GM12865 (cell line): ENCODE results near the gene COL18A1.

Experiments
- DNase-seq: peaks from one replicate; pipeline ENCODE4 v3.0.0; 2010; ENCODE audit warnings: low read depth
- H3K4me3 ChIP-seq: 2 replicates; pipeline ENCODE4 v1.5.1; 2011; ENCODE audit warnings: mild to moderate bottlenecking, low read depth, low read length, control low read depth
- CTCF ChIP-seq: IDR thresholded peaks from 2 replicates; pipeline ENCODE4 v1.5.1; 2011; ENCODE audit warnings: low read length, control low read depth, low read depth, inconsistent platforms; ENCODE audit not compliant: insufficient read depth; ENCODE audit errors: missing control alignments

The COL18A1 gene

DNA sequence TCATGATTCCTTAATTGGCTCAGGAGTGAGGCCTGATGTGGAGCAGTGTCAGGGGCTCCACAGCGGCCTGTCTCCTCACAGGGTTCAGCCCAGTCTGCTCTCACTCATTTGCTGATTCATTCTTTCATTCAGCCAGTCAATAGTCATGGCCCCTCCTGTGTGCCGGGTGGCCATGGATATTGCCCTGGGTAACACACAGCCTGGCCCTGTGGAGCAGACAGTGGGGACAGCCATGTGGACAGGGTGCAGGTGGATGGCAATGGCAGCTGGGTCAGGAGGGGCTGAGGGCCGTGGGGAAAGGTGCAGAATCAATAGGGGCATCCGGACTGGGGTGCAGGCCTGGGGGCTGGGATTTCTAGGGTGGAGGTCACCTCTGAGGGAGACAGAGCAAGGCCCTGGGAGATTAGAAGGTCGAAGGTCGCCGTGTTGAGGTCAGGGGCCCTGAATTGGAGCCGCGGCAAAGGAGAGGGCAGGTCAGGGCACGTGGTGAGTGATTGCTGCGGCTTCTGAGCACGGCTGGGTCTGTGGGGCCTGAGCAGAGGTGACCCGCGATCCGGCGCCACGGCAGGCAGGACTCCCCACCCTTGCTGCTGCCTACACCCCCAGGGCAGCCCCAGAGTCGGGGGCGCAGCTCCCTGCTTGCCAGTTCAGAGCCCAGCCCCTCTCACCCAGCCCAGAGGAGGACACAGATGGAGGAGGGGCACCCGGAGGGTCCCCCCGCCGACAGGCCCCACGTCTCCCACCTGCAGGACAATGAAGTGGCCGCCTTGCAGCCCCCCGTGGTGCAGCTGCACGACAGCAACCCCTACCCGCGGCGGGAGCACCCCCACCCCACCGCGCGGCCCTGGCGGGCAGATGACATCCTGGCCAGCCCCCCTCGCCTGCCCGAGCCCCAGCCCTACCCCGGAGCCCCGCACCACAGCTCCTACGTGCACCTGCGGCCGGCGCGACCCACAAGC lies 103.9 kb downstream of the COL18A1 start:
- no peak for DNase-seq
- TF ChIP-seq CTCF, result no peak
- no peak overlapping the region for H3K4me3 ChIP-seq

GRCh38 chr21:45509566-45510465 lies 104.9 kb downstream of the COL18A1 start:
- no peak overlapping the region for H3K4me3 ChIP-seq
- no peak for DNase-seq
- no peak for TF ChIP-seq CTCF

GRCh38 chr21:45510466-45510955 lies 105.5 kb downstream of the COL18A1 start:
- no peak for TF ChIP-seq CTCF
- DNase-seq, result no peak

GRCh38 chr21:45511007-45511406 lies 106.0 kb downstream of the COL18A1 start:
- H3K4me3 ChIP-seq, result no peak overlapping the region
- DNase-seq, result no peak
- TF ChIP-seq CTCF, result no peak

More at GRCh38 chr21:45510466-45510955, 105.5 kb downstream of the COL18A1 start:
- no peak overlapping the region for H3K4me3 ChIP-seq

- TF ChIP-seq CTCF, result no peak
- DNase-seq, result no peak
- no peak overlapping the region for H3K4me3 ChIP-seq
These were observed 106.9 kb downstream of the COL18A1 start for GRCh38 chr21:45511661-45512431.

DNA sequence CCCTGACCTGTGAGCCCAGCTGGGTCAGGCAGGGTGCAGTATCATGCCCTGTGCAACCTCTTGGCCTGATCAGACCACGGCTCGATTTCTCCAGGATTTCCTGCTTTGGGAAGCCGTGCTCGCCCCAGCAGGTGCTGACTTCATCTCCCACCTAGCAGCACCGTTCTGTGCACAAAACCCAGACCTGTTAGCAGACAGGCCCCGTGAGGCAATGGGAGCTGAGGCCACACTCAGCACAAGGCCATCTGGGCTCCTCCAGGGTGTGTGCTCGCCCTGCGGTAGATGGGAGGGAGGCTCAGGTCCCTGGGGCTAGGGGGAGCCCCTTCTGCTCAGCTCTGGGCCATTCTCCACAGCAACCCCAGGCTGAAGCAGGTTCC lies 107.6 kb downstream of the COL18A1 start:
- no peak for TF ChIP-seq CTCF
- H3K4me3 ChIP-seq, result no peak overlapping the region
- no peak for DNase-seq
